ENCODE results near the gene TSHZ1. TPM values are rescaled to one million over a fixed set of nuclear protein-coding genes. Genes with fewer than 3 reads are reported as not detected.

The TSHZ1 gene
- total RNA-seq, 4 donors from 2014 or later, result 16.3 to 34.8 (median 29.8) TPM

GRCh38 chr18:75280427-75281280, 70.1 kb downstream of the TSHZ1 start:
- H3K36me3 ChIP-seq, result no peaks in the 10 kb centered on the region
- no peaks in the 10 kb centered on the region for H3K27me3 ChIP-seq
- WGBS, 2 donors (ENCODE audit: low coverage in 1 of 2), result 83 to 87% methylated on average over 3 to 20 of the region's 20 CpGs
- peak; percentile 19 for DNase-seq
- in situ Hi-C loops (cut with MboI; ENCODE audit: low pct_ligation_motif_present in 1 of 4, low pct_unique_long_range_greater_than_20kb in 1 of 4, low sequenced_read_pairs in 3 of 4) (no loop called here), intact Hi-C loops (cut with DNase I; ENCODE audit: low total_unique reads) (no loop called here)
- no peak for TF ChIP-seq POLR2A (IDR thresholded peaks at IDR 0.05)
- TF ChIP-seq EP300 (IDR thresholded peaks at IDR 0.05; ENCODE audit: low read depth), result no peak
- TF ChIP-seq POLR2AphosphoS5 (IDR thresholded peaks at IDR 0.05), result no peak
- TF ChIP-seq, protein P1, sequence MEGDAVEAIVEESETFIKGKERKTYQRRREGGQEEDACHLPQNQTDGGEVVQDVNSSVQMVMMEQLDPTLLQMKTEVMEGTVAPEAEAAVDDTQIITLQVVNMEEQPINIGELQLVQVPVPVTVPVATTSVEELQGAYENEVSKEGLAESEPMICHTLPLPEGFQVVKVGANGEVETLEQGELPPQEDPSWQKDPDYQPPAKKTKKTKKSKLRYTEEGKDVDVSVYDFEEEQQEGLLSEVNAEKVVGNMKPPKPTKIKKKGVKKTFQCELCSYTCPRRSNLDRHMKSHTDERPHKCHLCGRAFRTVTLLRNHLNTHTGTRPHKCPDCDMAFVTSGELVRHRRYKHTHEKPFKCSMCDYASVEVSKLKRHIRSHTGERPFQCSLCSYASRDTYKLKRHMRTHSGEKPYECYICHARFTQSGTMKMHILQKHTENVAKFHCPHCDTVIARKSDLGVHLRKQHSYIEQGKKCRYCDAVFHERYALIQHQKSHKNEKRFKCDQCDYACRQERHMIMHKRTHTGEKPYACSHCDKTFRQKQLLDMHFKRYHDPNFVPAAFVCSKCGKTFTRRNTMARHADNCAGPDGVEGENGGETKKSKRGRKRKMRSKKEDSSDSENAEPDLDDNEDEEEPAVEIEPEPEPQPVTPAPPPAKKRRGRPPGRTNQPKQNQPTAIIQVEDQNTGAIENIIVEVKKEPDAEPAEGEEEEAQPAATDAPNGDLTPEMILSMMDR (IDR thresholded peaks at IDR 0.05), result no peak
- H3K27ac ChIP-seq, result no peak overlapping the region
- no peak overlapping the region for H3K4me3 ChIP-seq
- H3K9me3 ChIP-seq, result no peaks in the 10 kb centered on the region
- H3K4me1 ChIP-seq, result peaks cover 0 to 13% (median 3%) of the 10 kb centered on the region in 4 donors

DNA sequence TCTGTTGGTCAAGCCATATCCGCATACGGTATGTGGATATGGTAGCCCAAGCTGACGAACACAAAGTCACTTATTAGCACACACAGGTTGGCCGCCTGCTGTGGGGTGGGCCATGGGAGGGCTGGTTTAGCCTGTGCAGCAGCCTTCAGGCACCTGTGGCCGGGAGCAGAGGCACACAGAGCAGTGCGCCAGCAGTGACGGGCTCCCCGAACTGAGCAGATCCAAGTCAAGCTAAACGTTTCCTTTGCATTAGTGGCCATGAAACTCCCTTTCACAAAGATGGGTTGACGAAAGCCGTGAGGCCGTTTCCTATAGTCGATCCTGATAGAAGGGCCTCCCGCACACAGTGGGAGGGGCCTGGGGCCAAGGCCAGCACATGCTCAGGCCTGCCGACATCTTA, 72.1 kb downstream of the TSHZ1 start:
- no peak for DNase-seq
- TF ChIP-seq, protein P1 (IDR thresholded peaks at IDR 0.05), result no peak
- TF ChIP-seq POLR2AphosphoS5 (IDR thresholded peaks at IDR 0.05) (no peak), EP300 (IDR thresholded peaks at IDR 0.05; ENCODE audit: low read depth) (no peak), POLR2A (IDR thresholded peaks at IDR 0.05) (no peak)
- intact Hi-C loops (cut with DNase I; ENCODE audit: low total_unique reads), result no loop called here
- Histone ChIP-seq H3K4me1 (peaks cover 0 to 13% (median 3%) of the 10 kb centered on the region in 4 donors), H3K27ac (no peak overlapping the region), H3K9me3 (no peaks in the 10 kb centered on the region), H3K36me3 (peaks cover 0 to 14% (median 4%) of the 10 kb centered on the region in 4 donors), H3K4me3 (no peak overlapping the region), H3K27me3 (no peaks in the 10 kb centered on the region)
- WGBS, 2 donors (ENCODE audit: low coverage in 1 of 2), result 91% methylated on average over 15 of the region's 15 CpGs; no CpG with 5 or more reads in 1 of the 2 donors
- in situ Hi-C loops (cut with MboI; ENCODE audit: low pct_ligation_motif_present in 1 of 4, low pct_unique_long_range_greater_than_20kb in 1 of 4, low sequenced_read_pairs in 3 of 4), result no loop called here

- Histone ChIP-seq H3K9me3 (no peaks in the 10 kb centered on the region), H3K27ac (no peak overlapping the region), H3K36me3 (peaks cover 0 to 14% (median 4%) of the 10 kb centered on the region in 4 donors), H3K4me1 (peaks cover 0 to 13% (median 3%) of the 10 kb centered on the region in 4 donors), H3K27me3 (no peaks in the 10 kb centered on the region), H3K4me3 (no peak overlapping the region)
- intact Hi-C loops (cut with DNase I; ENCODE audit: low total_unique reads), result no loop called here
- in situ Hi-C loops (cut with MboI; ENCODE audit: low pct_ligation_motif_present in 1 of 4, low pct_unique_long_range_greater_than_20kb in 1 of 4, low sequenced_read_pairs in 3 of 4), result no loop called here
- DNase-seq, result no peak
- TF ChIP-seq POLR2AphosphoS5 (IDR thresholded peaks at IDR 0.05) (no peak), EP300 (IDR thresholded peaks at IDR 0.05; ENCODE audit: low read depth) (no peak), POLR2A (IDR thresholded peaks at IDR 0.05) (no peak)
- TF ChIP-seq, protein P1 (IDR thresholded peaks at IDR 0.05), result no peak
- 94 to 100% methylated on average over 2 to 7 of the region's 7 CpGs for WGBS, 2 donors (ENCODE audit: low coverage in 1 of 2)
Measured at GRCh38 chr18:75283731-75284130, 73.1 kb downstream of the TSHZ1 start.

GRCh38 chr18:75284566-75284965, 74.0 kb downstream of the TSHZ1 start:
- in situ Hi-C loops (cut with MboI; ENCODE audit: low pct_ligation_motif_present in 1 of 4, low pct_unique_long_range_greater_than_20kb in 1 of 4, low sequenced_read_pairs in 3 of 4) (no loop called here), intact Hi-C loops (cut with DNase I; ENCODE audit: low total_unique reads) (no loop called here)
- no peaks in the 10 kb centered on the region for H3K9me3 ChIP-seq
- DNase-seq, result no peak
- H3K27ac ChIP-seq, result no peak overlapping the region
- H3K4me3 ChIP-seq, result no peak overlapping the region
- H3K27me3 ChIP-seq, result no peaks in the 10 kb centered on the region
- no peak for TF ChIP-seq POLR2A (IDR thresholded peaks at IDR 0.05)
- no peak for TF ChIP-seq EP300 (IDR thresholded peaks at IDR 0.05; ENCODE audit: low read depth)
- TF ChIP-seq POLR2AphosphoS5 (IDR thresholded peaks at IDR 0.05), result no peak
- TF ChIP-seq, protein P1 (IDR thresholded peaks at IDR 0.05), result no peak
- 97% methylated on average over 16 of the region's 16 CpGs; no CpG with 5 or more reads in 1 of the 2 donors for WGBS, 2 donors (ENCODE audit: low coverage in 1 of 2)
- H3K36me3 ChIP-seq, result peaks cover 0 to 14% (median 4%) of the 10 kb centered on the region in 4 donors
- H3K4me1 ChIP-seq, result peaks cover 0 to 13% (median 3%) of the 10 kb centered on the region in 4 donors
